Measurements from ENCODE around the gene LBP. TPM values are rescaled to one million over a fixed set of nuclear protein-coding genes. Genes with fewer than 3 reads are reported as not detected.

The LBP gene
- total and polyA plus RNA-seq, 10 of the 15 experiments (the other 5 are each of a cell fraction or from before 2014, with no cell fraction given) = 0.04 to 0.10 TPM; not detected in 8

- Histone ChIP-seq H3K4me1 (ENCODE audit: control insufficient read depth, insufficient read depth, low read length) (no peaks in the 10 kb centered on the region), H3K36me3 (ENCODE audit: control insufficient read depth in 2 of 2, insufficient read depth in 2 of 2, low read length in 1 of 2) (no peaks in the 10 kb centered on the region), H3K27me3 (replicated peaks in 1 of 2; ENCODE audit: control insufficient read depth in 2 of 2, insufficient read depth in 2 of 2, low read length in 1 of 2) (0 out of 4 replicates have a peak, but pooled peaks cover 0 to 1% of the 10 kb centered on the region in 2 experiments), H3K79me2 (ENCODE audit: control insufficient read depth, insufficient read depth, low read length) (no peaks in the 10 kb centered on the region), H4K20me1 (ENCODE audit: control insufficient read depth, insufficient read depth) (no peaks in the 10 kb centered on the region), H3K9ac (ENCODE audit: control insufficient read depth, insufficient read depth, low read length) (no peak overlapping the region), H3K4me2 (ENCODE audit: control insufficient read depth, insufficient read depth) (no peak overlapping the region), H3K27ac (ENCODE audit: control insufficient read depth, insufficient read depth) (no peak overlapping the region), H3K9me3 (replicated peaks; ENCODE audit: control insufficient read depth, insufficient read depth, low read length) (no peaks in the 10 kb centered on the region; the same call in 1 of the 3 replicates), H3K4me3 (no peak overlapping the region), H2AFZ (ENCODE audit: control insufficient read depth, low read depth, low read length) (no peak overlapping the region)
- 23% methylated on average over 6 of the region's 6 CpGs for WGBS (ENCODE audit: insufficient coverage, insufficient replicate concordance, low lambda C conversion rate, missing lambda C conversion rate)
- CTCF ChIA-PET = no interaction called here
- no TSS peak for BruUV-seq (replicated peaks)
- RAD21 ChIA-PET (ENCODE audit: unreplicated experiment) = no interaction called here
- intact Hi-C loops (cut with micrococcal nuclease; ENCODE audit: unreplicated experiment) (no loop called here), in situ Hi-C loops (cut with MboI) (no loop called here)
- no peak for DNase-seq (ENCODE audit: low read depth, low spot score)
- FAIRE-seq = no peak
- peak; percentile 53 for ATAC-seq
- SMC1A ChIA-PET (ENCODE audit: uncharacterized antibody, unreplicated experiment) = no interaction called here
- POLR2A ChIA-PET = no interaction called here
- TF ChIP-seq TCF3 (IDR thresholded peaks at IDR 0.05; ENCODE audit: borderline replicate concordance, insufficient read depth, low read depth, low read length) (no peak), MEF2B (IDR thresholded peaks at IDR 0.05; ENCODE audit: partially characterized antibody, poor library complexity, severe bottlenecking) (no peak), CBX5 (IDR thresholded peaks at IDR 0.05; ENCODE audit: low read depth) (peak; percentile 87; the same call in 1 of the 2 replicates), CTCF (IDR thresholded peaks at IDR 0.05 in 2 of 3, conservative IDR thresholded peaks at IDR 0.05 in 1 of 3; ENCODE audit: control insufficient read depth in 2 of 3, extremely low read depth in 1 of 3, insufficient read depth in 1 of 3, low read depth in 3 of 3, low read length in 3 of 3) (peak; percentile 17 to 50 (median 20); a peak in 3 of 6 replicates), ZNF274 (IDR thresholded peaks at IDR 0.05; ENCODE audit: insufficient read depth, insufficient read length) (no peak), JUNB (IDR thresholded peaks at IDR 0.05) (no peak), NFXL1 (IDR thresholded peaks at IDR 0.05; ENCODE audit: borderline replicate concordance) (no peak), ATF3 (IDR thresholded peaks at IDR 0.05; ENCODE audit: borderline replicate concordance, extremely low read depth, low read depth, low read length) (no peak), KDM1A (IDR thresholded peaks at IDR 0.05; ENCODE audit: borderline replicate concordance) (no peak), CREM (IDR thresholded peaks at IDR 0.05; ENCODE audit: low read depth) (no peak), RELA (IDR thresholded peaks at IDR 0.05; ENCODE audit: borderline replicate concordance, partially characterized antibody) (no peak)
These were observed 8.6 kb upstream of the LBP start for GRCh38 chr20:38337561-38338140.

Measured in GM12878 (cell line).